ENCODE results near the gene PCCA.
"Not testable (repeated sequence)": the region's sequence is repeated elsewhere in the genome, so short reads cannot be mapped to it uniquely, and the experiment has no call there.

Gene PCCA

GRCh38 chr13:100214886-100215285, 126.0 kb downstream of the PCCA start:
- no peak overlapping the region for H3K27ac ChIP-seq (ENCODE audit: low read depth, low read length)
- H3K4me3 ChIP-seq (ENCODE audit: low read depth, low read length) = no peak overlapping the region
- no peaks in the 10 kb centered on the region for H3K27me3 ChIP-seq (ENCODE audit: control insufficient read depth, insufficient read depth, low read length)
- no peaks in the 10 kb centered on the region for H3K9me3 ChIP-seq (ENCODE audit: control insufficient read depth, insufficient read depth, low read length)
- peaks cover 5% of the 10 kb centered on the region; the same call in 1 of the 2 replicates for H3K4me1 ChIP-seq (ENCODE audit: control insufficient read depth, insufficient read depth, low read length)
- H3K36me3 ChIP-seq (ENCODE audit: control insufficient read depth, insufficient read depth, low read length) = peaks cover 14% of the 10 kb centered on the region
- H3K9ac ChIP-seq (ENCODE audit: low read depth, low read length) = no peak overlapping the region

DNA sequence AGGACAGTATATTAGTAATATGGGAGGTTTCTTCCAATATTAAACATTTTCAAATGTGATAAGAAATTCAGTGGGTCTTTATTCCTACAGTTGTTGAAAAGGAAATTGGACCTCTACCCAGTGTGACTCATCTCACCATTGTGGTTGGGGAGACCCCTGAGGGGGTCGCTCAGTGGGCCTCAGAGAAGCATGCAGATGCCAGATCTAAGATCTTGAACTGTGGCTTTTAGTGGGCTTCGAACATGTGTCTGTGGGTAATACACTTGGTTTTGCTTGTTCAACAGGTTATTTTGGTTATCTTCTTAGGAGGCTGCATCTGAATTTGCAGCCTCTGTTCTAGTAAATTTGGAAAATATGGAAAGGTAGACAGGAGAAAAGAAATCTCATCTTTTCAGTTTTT, 132.3 kb downstream of the PCCA start:
- Histone ChIP-seq H3K9ac (ENCODE audit: low read depth, low read length) (no peak overlapping the region), H3K4me1 (ENCODE audit: control insufficient read depth, insufficient read depth, low read length) (peaks cover 7% of the 10 kb centered on the region; the same call in 1 of the 2 replicates), H3K4me3 (ENCODE audit: low read depth, low read length) (no peak overlapping the region), H3K36me3 (ENCODE audit: control insufficient read depth, insufficient read depth, low read length) (peaks cover 2% of the 10 kb centered on the region; the same call in 1 of the 2 replicates), H3K27ac (ENCODE audit: low read depth, low read length) (no peak overlapping the region), H3K27me3 (ENCODE audit: control insufficient read depth, insufficient read depth, low read length) (no peaks in the 10 kb centered on the region), H3K9me3 (ENCODE audit: control insufficient read depth, insufficient read depth, low read length) (no peaks in the 10 kb centered on the region)

DNA sequence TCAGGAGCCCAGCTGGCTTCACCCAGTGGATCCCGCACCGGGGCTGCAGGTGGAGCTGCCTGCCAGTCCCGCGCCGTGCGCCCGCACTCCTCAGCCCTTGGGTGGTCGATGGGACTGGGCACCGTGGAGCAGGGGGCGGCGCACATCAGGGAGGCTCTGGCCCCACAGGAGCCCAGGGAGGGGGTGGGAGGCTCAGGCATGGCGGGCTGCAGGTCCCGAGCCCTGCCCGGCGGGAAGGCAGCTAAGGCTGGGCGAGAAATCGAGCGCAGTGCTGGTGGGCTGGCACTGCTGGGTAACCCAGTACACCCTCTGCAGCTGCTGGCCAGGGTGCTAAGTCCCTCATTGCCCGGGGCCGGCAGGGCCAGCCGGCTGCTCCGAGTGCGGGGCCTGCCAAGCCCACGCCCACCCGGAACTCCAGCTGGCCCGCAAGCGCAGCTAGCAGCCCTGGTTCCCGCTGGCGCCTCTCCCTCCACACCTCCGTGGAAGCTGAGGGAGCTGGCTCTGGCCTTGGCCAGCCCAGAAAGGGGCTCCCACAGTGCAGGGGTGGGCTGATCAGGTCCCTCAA, 135.2 kb downstream of the PCCA start:
- H3K27ac ChIP-seq (ENCODE audit: low read depth, low read length); H3K9ac ChIP-seq (ENCODE audit: low read depth, low read length); H3K4me1 ChIP-seq (ENCODE audit: control insufficient read depth, insufficient read depth, low read length); H3K36me3 ChIP-seq (ENCODE audit: control insufficient read depth, insufficient read depth, low read length); H3K4me3 ChIP-seq (ENCODE audit: low read depth, low read length); H3K27me3 ChIP-seq (ENCODE audit: control insufficient read depth, insufficient read depth, low read length); H3K9me3 ChIP-seq (ENCODE audit: control insufficient read depth, insufficient read depth, low read length): not testable (repeated sequence)

GRCh38 chr13:100229603-100230002, 140.7 kb downstream of the PCCA start:
- Histone ChIP-seq H3K27ac (ENCODE audit: low read depth, low read length) (peak overlapping the region; percentile 27), H3K36me3 (ENCODE audit: control insufficient read depth, insufficient read depth, low read length) (no peaks in the 10 kb centered on the region), H3K9me3 (ENCODE audit: control insufficient read depth, insufficient read depth, low read length) (no peaks in the 10 kb centered on the region), H3K27me3 (ENCODE audit: control insufficient read depth, insufficient read depth, low read length) (no peaks in the 10 kb centered on the region), H3K4me1 (ENCODE audit: control insufficient read depth, insufficient read depth, low read length) (peaks cover 23% of the 10 kb centered on the region), H3K9ac (ENCODE audit: low read depth, low read length) (no peak overlapping the region), H3K4me3 (ENCODE audit: low read depth, low read length) (no peak overlapping the region)

DNA sequence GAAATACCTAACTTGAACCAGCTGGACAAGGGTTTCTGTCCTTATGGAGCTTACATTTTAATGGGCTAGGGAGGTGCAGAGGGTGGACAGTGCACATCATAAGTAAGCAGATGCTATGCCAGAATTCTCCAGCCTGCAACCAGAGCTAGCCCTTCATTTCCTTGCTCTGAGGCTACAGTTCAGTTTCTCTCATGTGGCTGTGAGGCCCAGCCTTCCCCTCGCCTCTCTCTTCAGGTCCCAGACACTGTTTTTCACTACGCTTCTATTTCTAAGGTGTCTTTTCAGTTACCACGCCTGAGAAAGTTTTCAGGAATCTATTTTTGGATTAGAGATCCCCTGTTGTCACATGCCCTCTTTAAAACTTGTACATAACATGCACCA, 141.9 kb downstream of the PCCA start:
- H3K4me1 ChIP-seq (ENCODE audit: control insufficient read depth, insufficient read depth, low read length) = peaks cover 34% of the 10 kb centered on the region
- H3K4me3 ChIP-seq (ENCODE audit: low read depth, low read length) = no peak overlapping the region
- no peaks in the 10 kb centered on the region for H3K36me3 ChIP-seq (ENCODE audit: control insufficient read depth, insufficient read depth, low read length)
- H3K27me3 ChIP-seq (ENCODE audit: control insufficient read depth, insufficient read depth, low read length) = no peaks in the 10 kb centered on the region
- no peaks in the 10 kb centered on the region for H3K9me3 ChIP-seq (ENCODE audit: control insufficient read depth, insufficient read depth, low read length)
- no peak overlapping the region for H3K9ac ChIP-seq (ENCODE audit: low read depth, low read length)
- H3K27ac ChIP-seq (ENCODE audit: low read depth, low read length) = peak overlapping the region; percentile 13

DNA sequence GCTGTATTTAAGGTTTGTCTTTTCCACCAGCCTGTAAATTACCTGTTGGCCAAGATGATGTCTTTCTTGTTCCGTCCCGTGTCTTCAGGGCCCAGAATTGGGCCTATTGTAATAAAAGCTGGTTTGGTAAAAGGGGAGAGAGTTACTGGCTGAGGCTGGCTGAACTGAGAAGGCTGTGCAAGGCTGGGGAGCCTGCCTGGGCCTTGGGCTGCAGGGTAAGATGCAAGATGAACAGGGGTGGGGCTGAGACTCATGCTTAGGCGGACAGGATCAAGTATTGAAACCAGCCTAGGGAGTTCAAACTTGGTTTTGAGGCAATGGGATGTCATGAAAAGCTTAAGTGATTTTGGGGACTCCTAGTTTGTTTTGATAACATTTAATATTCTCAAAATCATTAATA, 142.3 kb downstream of the PCCA start:
- Histone ChIP-seq H3K4me1 (ENCODE audit: control insufficient read depth, insufficient read depth, low read length) (peaks cover 34% of the 10 kb centered on the region), H3K9ac (ENCODE audit: low read depth, low read length) (no peak overlapping the region), H3K27me3 (ENCODE audit: control insufficient read depth, insufficient read depth, low read length) (no peaks in the 10 kb centered on the region), H3K27ac (ENCODE audit: low read depth, low read length) (peak overlapping the region; percentile 13), H3K4me3 (ENCODE audit: low read depth, low read length) (no peak overlapping the region), H3K36me3 (ENCODE audit: control insufficient read depth, insufficient read depth, low read length) (no peaks in the 10 kb centered on the region), H3K9me3 (ENCODE audit: control insufficient read depth, insufficient read depth, low read length) (no peaks in the 10 kb centered on the region)

- Histone ChIP-seq H3K9me3 (ENCODE audit: control insufficient read depth, insufficient read depth, low read length) (no peaks in the 10 kb centered on the region), H3K4me1 (ENCODE audit: control insufficient read depth, insufficient read depth, low read length) (peaks cover 37% of the 10 kb centered on the region), H3K4me3 (ENCODE audit: low read depth, low read length) (no peak overlapping the region), H3K27ac (ENCODE audit: low read depth, low read length) (peak overlapping the region; percentile 76), H3K9ac (ENCODE audit: low read depth, low read length) (no peak overlapping the region), H3K27me3 (ENCODE audit: control insufficient read depth, insufficient read depth, low read length) (no peaks in the 10 kb centered on the region), H3K36me3 (ENCODE audit: control insufficient read depth, insufficient read depth, low read length) (no peaks in the 10 kb centered on the region)
These were observed 145.1 kb downstream of the PCCA start for GRCh38 chr13:100234006-100234405.

DNA sequence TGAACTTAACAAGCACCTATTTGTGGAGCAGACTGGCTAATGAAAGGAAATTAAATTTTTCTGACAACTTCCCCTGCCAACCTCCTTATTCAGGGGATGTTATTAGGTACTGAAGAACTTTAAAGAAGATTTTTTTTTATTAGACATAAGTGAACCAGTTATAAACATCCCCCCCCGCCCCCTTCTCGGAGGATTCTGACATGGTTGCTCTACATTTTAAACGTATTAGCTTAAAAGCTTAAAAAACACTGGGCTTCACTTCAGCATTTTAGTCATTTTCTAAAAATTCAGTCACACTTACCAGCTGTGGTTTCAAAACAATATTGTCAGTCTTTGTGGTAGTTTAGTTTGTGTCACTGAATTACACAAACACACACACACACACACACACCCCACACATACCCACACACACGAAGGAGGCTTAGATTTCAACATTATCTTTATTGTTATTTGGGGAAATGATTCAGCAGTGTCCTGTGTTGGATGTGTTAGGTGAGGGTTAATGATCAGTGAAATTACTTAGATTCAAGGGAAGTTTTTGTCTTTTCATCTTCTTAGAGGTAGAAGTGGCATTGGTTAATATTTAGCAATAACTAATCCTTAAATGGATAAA, 145.7 kb downstream of the PCCA start:
- Histone ChIP-seq H3K9ac (ENCODE audit: low read depth, low read length) (no peak overlapping the region), H3K36me3 (ENCODE audit: control insufficient read depth, insufficient read depth, low read length) (no peaks in the 10 kb centered on the region), H3K9me3 (ENCODE audit: control insufficient read depth, insufficient read depth, low read length) (no peaks in the 10 kb centered on the region), H3K4me3 (ENCODE audit: low read depth, low read length) (no peak overlapping the region), H3K27ac (ENCODE audit: low read depth, low read length) (peak overlapping the region; percentile 76), H3K4me1 (ENCODE audit: control insufficient read depth, insufficient read depth, low read length) (peaks cover 40% of the 10 kb centered on the region), H3K27me3 (ENCODE audit: control insufficient read depth, insufficient read depth, low read length) (no peaks in the 10 kb centered on the region)

DNA sequence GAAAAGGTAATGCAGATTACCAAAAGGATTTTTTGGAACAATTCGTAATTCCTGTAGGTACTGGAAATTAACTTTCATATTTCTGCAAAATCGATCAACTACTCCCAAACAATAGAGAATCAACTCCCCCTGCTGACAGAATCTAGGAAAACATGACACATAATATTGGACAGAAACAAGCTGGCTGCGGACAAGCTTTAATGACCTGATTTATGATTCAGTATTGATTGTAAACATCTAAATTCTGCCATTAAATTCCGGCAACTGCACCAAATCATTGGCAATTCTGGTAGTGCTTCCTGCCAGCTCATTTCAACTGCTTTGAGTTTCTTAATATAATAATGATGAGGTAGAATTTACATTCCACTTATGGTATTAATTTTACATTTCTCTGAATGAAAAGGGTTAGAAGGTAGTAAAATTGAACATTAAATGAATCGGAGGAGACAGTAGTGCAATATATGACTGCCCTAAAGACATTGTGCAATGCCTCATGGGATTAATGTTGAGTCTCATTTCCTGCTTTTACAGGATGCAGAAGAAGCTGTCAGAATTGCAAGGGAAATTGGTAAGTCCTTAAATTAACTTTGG, 146.5 kb downstream of the PCCA start:
- no peak overlapping the region for H3K9ac ChIP-seq (ENCODE audit: low read depth, low read length)
- no peaks in the 10 kb centered on the region for H3K9me3 ChIP-seq (ENCODE audit: control insufficient read depth, insufficient read depth, low read length)
- H3K36me3 ChIP-seq (ENCODE audit: control insufficient read depth, insufficient read depth, low read length) = no peaks in the 10 kb centered on the region
- H3K27ac ChIP-seq (ENCODE audit: low read depth, low read length) = peak overlapping the region; percentile 76
- peaks cover 41% of the 10 kb centered on the region for H3K4me1 ChIP-seq (ENCODE audit: control insufficient read depth, insufficient read depth, low read length)
- no peaks in the 10 kb centered on the region for H3K27me3 ChIP-seq (ENCODE audit: control insufficient read depth, insufficient read depth, low read length)
- no peak overlapping the region for H3K4me3 ChIP-seq (ENCODE audit: low read depth, low read length)

GRCh38 chr13:100240109-100240779, 151.4 kb downstream of the PCCA start:
- Histone ChIP-seq H3K9ac (ENCODE audit: low read depth, low read length) (no peak overlapping the region), H3K4me1 (ENCODE audit: control insufficient read depth, insufficient read depth, low read length) (peaks cover 40% of the 10 kb centered on the region)

DNA sequence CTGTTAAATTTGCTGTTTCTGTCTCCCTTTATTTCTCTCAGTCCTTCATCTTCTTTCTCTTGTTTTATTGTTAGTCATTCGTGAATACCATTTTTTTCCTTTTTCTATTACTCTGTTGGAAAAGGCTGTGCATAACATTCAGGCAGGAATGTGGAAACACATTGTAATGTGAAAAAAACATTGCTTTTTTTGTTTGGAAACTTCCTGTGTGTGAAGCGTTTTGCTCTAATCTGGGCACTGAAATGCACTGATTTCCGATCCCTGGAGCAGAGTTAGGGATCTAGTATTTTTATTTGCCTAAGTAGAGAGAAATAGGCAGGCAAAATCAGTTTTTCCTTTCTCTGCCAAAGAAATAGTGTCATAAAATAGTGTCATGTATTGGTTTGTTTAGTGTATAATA, 155.5 kb downstream of the PCCA start:
- Histone ChIP-seq H3K27me3 (ENCODE audit: control insufficient read depth, insufficient read depth, low read length) (no peaks in the 10 kb centered on the region), H3K36me3 (ENCODE audit: control insufficient read depth, insufficient read depth, low read length) (no peaks in the 10 kb centered on the region), H3K9me3 (ENCODE audit: control insufficient read depth, insufficient read depth, low read length) (0 out of 2 replicates have a peak, but pooled peaks cover 3% of the 10 kb centered on the region), H3K4me1 (ENCODE audit: control insufficient read depth, insufficient read depth, low read length) (peaks cover 34% of the 10 kb centered on the region), H3K4me3 (ENCODE audit: low read depth, low read length) (peak overlapping the region; percentile 31; the same call in 1 of the 2 replicates), H3K27ac (ENCODE audit: low read depth, low read length) (peak overlapping the region; percentile 79), H3K9ac (ENCODE audit: low read depth, low read length) (no peak overlapping the region)

More at GRCh38 chr13:100240109-100240779, 151.4 kb downstream of the PCCA start:
- Histone ChIP-seq H3K4me3 (ENCODE audit: low read depth, low read length) (no peak overlapping the region), H3K27ac (ENCODE audit: low read depth, low read length) (peak overlapping the region; percentile 61), H3K27me3 (ENCODE audit: control insufficient read depth, insufficient read depth, low read length) (no peaks in the 10 kb centered on the region), H3K9me3 (ENCODE audit: control insufficient read depth, insufficient read depth, low read length) (no peaks in the 10 kb centered on the region), H3K36me3 (ENCODE audit: control insufficient read depth, insufficient read depth, low read length) (no peaks in the 10 kb centered on the region)

Measured in HUES48 (cell line).